Head of caudate nucleus (tissue), 42 donors: ENCODE data around the gene CANT1.
"Not testable (repeated sequence)": the region's sequence is repeated elsewhere in the genome, so short reads cannot be mapped to it uniquely, and the experiment has no call there.

Source experiments
- DNase-seq, 42 donors: peaks; one replicate each; pipeline versions ENCODE4 v3.0.0 to v3.0.0-alpha.2; 2020 to 2021; ENCODE audit warnings: mixed read lengths in 7 of 42
- intact Hi-C: fragments of 100-400 bp; cut with DNase I; formaldehyde crosslinking; loops from one replicate; pipeline ENCODE4 v1.15.0; 2022

The CANT1 gene

GRCh38 chr17:78974635-78975591, 34.7 kb downstream of the CANT1 start:
- intact Hi-C loops: loop anchor here (10.0 kb wide), 1 partner anchor 70 kb away; the partner anchor contains the start of gene CEP295NL
- peak in 12 of 42 donors; percentile 16 to 58 (median 34) for DNase-seq

- intact Hi-C loops: loop anchor here (2.0 to 10.0 kb wide), 2 partner anchors 69 to 109 kb away; partner anchors contain the start of gene CEP295NL
- no peak for DNase-seq
Observed at GRCh38 chr17:78973792-78974520, 35.6 kb downstream of the CANT1 start.

DNA sequence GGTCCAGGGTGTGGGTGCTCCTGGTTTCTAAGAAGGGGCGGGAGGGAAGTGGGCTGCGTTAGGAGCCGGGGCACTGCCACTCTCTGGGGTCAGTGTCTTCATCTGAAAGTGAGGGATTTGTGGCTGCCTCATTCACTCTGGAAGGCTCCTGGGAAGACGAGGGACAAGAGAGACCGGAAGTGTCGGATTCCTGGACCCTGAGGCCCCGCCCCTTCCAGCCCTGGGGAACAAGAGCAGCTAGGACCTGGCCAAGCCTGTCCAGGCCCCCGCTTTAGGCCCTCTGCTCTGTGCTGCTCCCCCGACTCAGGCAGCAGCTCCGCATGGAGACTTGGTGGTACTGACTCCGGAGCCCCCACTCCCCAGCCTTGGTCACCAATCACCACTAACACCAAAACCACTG, 36.4 kb downstream of the CANT1 start:
- intact Hi-C loops: loop anchor here (2.0 to 10.0 kb wide), 2 partner anchors 68 to 108 kb away; partner anchors contain the start of gene CEP295NL
- no peak for DNase-seq

DNA sequence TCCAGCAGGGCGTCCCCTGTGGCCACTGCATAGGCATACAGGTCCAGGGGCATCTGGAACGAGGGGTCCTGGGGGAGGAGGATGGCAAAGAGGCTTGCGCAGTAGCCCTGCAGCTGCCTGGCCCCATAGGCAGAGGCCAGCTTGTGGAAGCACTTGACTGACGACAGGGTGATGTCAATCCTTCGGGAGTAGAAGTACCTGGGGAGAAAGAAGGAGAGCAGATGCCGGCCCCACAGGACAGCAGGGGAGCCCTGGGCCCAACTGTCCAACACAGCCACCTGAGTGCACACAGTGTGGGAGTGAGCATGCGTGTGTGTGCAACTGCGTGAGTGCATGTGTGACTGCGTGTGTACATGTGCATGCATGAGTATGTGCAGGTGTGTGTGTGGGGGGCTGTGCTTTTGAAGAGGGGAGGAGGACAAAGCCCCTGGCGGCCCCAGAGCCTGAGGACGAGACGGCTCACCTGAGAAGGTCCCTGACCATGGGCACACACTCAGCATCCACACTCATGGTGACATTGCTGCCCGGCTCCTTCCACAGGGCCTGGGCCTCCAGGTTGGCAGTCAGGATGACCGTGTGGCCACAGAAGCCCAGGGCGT, 37.0 kb downstream of the CANT1 start:
- DNase-seq: no peak
- intact Hi-C loops: loop anchor here (2.0 to 10.0 kb wide), 2 partner anchors 68 to 108 kb away; partner anchors contain the start of gene CEP295NL

- DNase-seq: no peak
- intact Hi-C loops: loop anchor here (2.0 to 10.0 kb wide), 2 partner anchors 67 to 107 kb away; partner anchors contain the start of gene CEP295NL
Observed at GRCh38 chr17:78971756-78972506, 37.6 kb downstream of the CANT1 start.

- peak; percentile 70 to 95 (median 86) for DNase-seq
- intact Hi-C loops: loop anchor here (10.0 kb wide), 1 partner anchor 66 kb away; the partner anchor contains the start of gene CEP295NL
Observed at GRCh38 chr17:78970834-78971755, 38.5 kb downstream of the CANT1 start.

DNA sequence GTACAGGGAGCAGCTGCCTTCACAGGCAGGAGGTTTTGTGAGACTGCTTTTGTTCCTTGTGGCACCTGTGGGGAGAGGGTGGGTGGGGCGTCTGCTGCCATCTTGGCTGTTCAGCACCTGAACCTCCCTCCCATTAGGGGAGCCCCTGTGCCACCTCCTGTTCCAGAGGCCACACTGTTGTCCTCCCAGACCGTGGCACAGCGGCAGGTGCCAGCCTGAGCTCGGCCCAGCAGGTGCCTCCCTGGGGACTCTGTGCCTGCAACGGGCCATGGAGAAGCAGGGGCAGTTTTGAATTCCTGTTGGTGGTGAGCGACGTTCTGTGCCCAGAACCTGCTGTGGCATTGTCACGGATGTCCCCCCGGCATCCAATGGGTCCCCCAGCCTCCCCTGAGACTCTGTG, 39.7 kb downstream of the CANT1 start:
- intact Hi-C loops: loop anchor here (10.0 kb wide), 1 partner anchor 65 kb away; the partner anchor contains the start of gene CEP295NL
- DNase-seq: no peak

GRCh38 chr17:78967782-78968362, 41.7 kb downstream of the CANT1 start:
- DNase-seq: no peak
- intact Hi-C loops: no loop called here

DNA sequence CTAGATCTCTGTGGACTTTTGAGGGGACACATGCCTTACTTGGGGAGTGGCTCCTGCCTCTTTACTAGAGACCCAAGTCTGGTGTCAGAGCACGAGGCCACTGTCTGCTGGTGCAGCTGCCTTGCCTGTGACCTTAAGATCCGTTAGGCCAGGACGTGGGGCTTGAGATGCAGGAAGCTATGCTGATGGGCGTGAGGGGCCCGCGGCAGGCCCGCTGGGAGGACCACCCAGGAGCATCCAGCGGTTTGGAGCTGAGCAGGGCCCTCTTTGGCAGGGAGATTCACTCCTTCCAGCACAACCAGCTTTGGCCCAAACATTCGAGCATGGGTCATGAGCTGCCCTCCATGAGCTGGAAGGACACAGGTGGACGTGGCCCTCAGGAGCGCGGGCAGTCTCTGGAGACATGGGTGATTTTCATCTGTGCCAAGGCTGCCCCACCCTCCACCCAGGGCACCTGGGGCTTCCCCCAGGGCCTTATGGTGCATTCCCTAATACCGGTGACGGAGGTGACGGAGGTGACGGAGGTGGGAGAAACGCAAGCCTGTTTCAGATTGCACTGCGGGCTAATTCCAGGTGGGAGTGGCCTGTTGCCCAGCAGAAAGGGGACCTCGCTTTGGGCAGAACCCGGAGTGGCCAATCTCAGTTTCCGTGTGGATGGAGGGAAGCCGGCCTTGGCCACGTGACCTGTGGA, 42.5 kb downstream of the CANT1 start:
- intact Hi-C loops: no loop called here
- no peak for DNase-seq

GRCh38 chr17:78966123-78966813, 43.3 kb downstream of the CANT1 start:
- intact Hi-C loops: no loop called here
- no peak for DNase-seq

GRCh38 chr17:78965491-78965924, 44.1 kb downstream of the CANT1 start:
- DNase-seq: no peak
- intact Hi-C loops: no loop called here

- no peak for DNase-seq
- intact Hi-C loops: no loop called here
Observed at GRCh38 chr17:78963378-78963777, 46.2 kb downstream of the CANT1 start.

DNA sequence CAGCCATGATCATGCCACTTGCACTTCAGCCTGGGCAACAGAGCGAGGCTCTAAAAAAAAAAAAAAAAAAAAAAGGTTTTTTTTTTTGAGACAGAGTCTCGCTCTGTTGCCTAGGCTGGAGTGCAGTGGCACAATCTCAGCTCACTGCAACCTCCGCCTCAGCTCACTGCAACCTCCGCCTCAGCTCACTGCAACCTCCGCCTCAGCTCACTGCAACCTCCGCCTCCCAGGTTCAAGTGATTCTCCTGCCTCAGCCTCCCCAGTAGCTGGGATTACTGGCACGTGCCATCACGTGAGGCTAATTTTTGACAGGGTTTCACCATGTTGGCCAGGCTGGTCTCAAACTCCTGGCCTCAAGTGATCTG, 46.6 kb downstream of the CANT1 start:
- DNase-seq, intact Hi-C loops: not testable (repeated sequence)

GRCh38 chr17:78962345-78962983, 47.1 kb downstream of the CANT1 start:
- no peak for DNase-seq
- intact Hi-C loops: no loop called here

DNA sequence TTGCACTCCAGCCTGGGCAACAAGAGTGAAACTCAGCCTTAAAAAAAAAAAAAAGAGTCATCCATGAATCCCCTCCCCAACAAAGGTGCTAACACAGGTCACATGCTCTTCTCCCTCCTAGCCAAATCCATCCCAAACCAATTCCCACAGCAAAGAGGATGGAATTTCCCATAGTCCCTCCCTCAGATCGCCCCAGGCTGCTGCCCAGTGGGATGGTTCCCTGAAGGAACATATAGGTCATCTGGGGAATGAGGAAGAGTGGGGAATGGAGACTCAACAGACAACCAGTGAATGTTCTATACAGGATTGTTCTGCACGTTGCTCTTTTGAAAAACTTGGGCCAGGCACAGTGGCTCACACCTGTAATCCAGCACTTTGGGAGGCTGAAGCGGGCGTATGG, 48.0 kb downstream of the CANT1 start:
- intact Hi-C loops: no loop called here
- no peak for DNase-seq
